ENCODE results near the gene CDK5RAP3. TPM values are rescaled to one million over a fixed set of nuclear protein-coding genes. Genes with fewer than 3 reads are reported as not detected.
"Not testable (repeated sequence)": the region's sequence is repeated elsewhere in the genome, so short reads cannot be mapped to it uniquely, and the experiment has no call there.

The CDK5RAP3 gene
- total RNA-seq, 1 donor from 2014 or later = 50.8 TPM

- intact Hi-C loops (cut with micrococcal nuclease) = no loop called here
- ATAC-seq (no peak), DNase-seq (no peak)
Observed at GRCh38 chr17:47990962-47991731, 20.2 kb downstream of the CDK5RAP3 start.

- DNase-seq (no peak), ATAC-seq (peak; percentile 61)
- intact Hi-C loops (cut with micrococcal nuclease) = no loop called here
Observed at GRCh38 chr17:47992216-47992615, 21.3 kb downstream of the CDK5RAP3 start.

- intact Hi-C loops (cut with micrococcal nuclease) = no loop called here
- DNase-seq (no peak), ATAC-seq (peak; percentile 53)
Observed at GRCh38 chr17:47993031-47993564, 22.2 kb downstream of the CDK5RAP3 start.

GRCh38 chr17:47993964-47994363, 23.1 kb downstream of the CDK5RAP3 start:
- no peak for DNase-seq
- no peak for ATAC-seq
- intact Hi-C loops (cut with micrococcal nuclease) = no loop called here

GRCh38 chr17:47994724-47995123, 23.8 kb downstream of the CDK5RAP3 start:
- DNase-seq (no peak), ATAC-seq (no peak)
- intact Hi-C loops (cut with micrococcal nuclease) = no loop called here

GRCh38 chr17:47995241-47995935, 24.5 kb downstream of the CDK5RAP3 start:
- intact Hi-C loops (cut with micrococcal nuclease) = no loop called here

GRCh38 chr17:47996201-47996600, 25.3 kb downstream of the CDK5RAP3 start:
- intact Hi-C loops (cut with micrococcal nuclease) = no loop called here
- ATAC-seq (no peak), DNase-seq (no peak)

More at GRCh38 chr17:47995241-47995935, 24.5 kb downstream of the CDK5RAP3 start:
- ATAC-seq (no peak), DNase-seq (no peak)

GRCh38 chr17:47997586-47997985, 26.7 kb downstream of the CDK5RAP3 start:
- intact Hi-C loops (cut with micrococcal nuclease) = no loop called here
- ATAC-seq (no peak), DNase-seq (no peak)

- ATAC-seq (no peak), DNase-seq (no peak)
- intact Hi-C loops (cut with micrococcal nuclease) = no loop called here
Observed at GRCh38 chr17:47998044-47998443, 27.1 kb downstream of the CDK5RAP3 start.

- DNase-seq (no peak), ATAC-seq (no peak)
- intact Hi-C loops (cut with micrococcal nuclease) = no loop called here
Observed at GRCh38 chr17:47999582-47999981, 28.7 kb downstream of the CDK5RAP3 start.

GRCh38 chr17:48001197-48001596, 30.3 kb downstream of the CDK5RAP3 start:
- ATAC-seq (peak; percentile 28), DNase-seq (no peak)
- intact Hi-C loops (cut with micrococcal nuclease) = no loop called here

GRCh38 chr17:48001657-48002056, 30.7 kb downstream of the CDK5RAP3 start:
- intact Hi-C loops (cut with micrococcal nuclease); ATAC-seq; DNase-seq: not testable (repeated sequence)

GRCh38 chr17:48002266-48002915, 31.5 kb downstream of the CDK5RAP3 start:
- ATAC-seq (peak; percentile 63), DNase-seq (no peak)
- intact Hi-C loops (cut with micrococcal nuclease) = no loop called here

GRCh38 chr17:48002916-48003416, 32.1 kb downstream of the CDK5RAP3 start:
- DNase-seq = no peak
- intact Hi-C loops (cut with micrococcal nuclease) = no loop called here
- no peak for ATAC-seq

- DNase-seq = no peak
- intact Hi-C loops (cut with micrococcal nuclease) = no loop called here
- ATAC-seq = peak; percentile 19
Observed at GRCh38 chr17:48003417-48004151, 32.7 kb downstream of the CDK5RAP3 start.

- DNase-seq = no peak
- ATAC-seq = no peak
- intact Hi-C loops (cut with micrococcal nuclease) = no loop called here
Observed at GRCh38 chr17:48004983-48005382, 34.1 kb downstream of the CDK5RAP3 start.

- no peak for DNase-seq
- no peak for ATAC-seq
Observed at GRCh38 chr17:48006936-48007709, 36.2 kb downstream of the CDK5RAP3 start.

GRCh38 chr17:48010193-48010592, 39.3 kb downstream of the CDK5RAP3 start:
- intact Hi-C loops (cut with micrococcal nuclease) = no loop called here
- ATAC-seq = no peak

More at GRCh38 chr17:48006936-48007709, 36.2 kb downstream of the CDK5RAP3 start:
- intact Hi-C loops (cut with micrococcal nuclease) = no loop called here

More at GRCh38 chr17:48010193-48010592, 39.3 kb downstream of the CDK5RAP3 start:
- no peak for DNase-seq
